Esophagus muscularis mucosa (tissue), 4 donors: ENCODE data around the gene CHD2.

Experiments used
- EP300 ChIP-seq: sonication (generic); formaldehyde crosslinking; IDR thresholded peaks from one replicate; pipeline ENCODE4 v1.6.1; 2017; ENCODE audit warnings: antibody characterized with exemption
- POLR2A ChIP-seq: fragments of 450-650 bp; IDR thresholded peaks from one replicate; pipeline ENCODE4 v1.6.1; 2017; ENCODE audit warnings: antibody characterized with exemption, moderate library complexity, mild to moderate bottlenecking, low read depth
- POLR2AphosphoS5 ChIP-seq, 2 donors: sonication (generic); formaldehyde crosslinking; IDR thresholded peaks; one replicate each; pipeline ENCODE4 v1.6.1; 2017; ENCODE audit warnings: antibody characterized with exemption in 2 of 2
- TF ChIP-seq, protein P1 (sequence below), 3 experiments: fragments of 200-600 bp in 2 of 3; fragments of 450-650 bp in 1 of 3; sonication (generic) in 2 of 3; IDR thresholded peaks; one replicate each; pipeline ENCODE4 v1.5.1; 2017 to 2019; ENCODE audit warnings: antibody characterized with exemption in 3 of 3, mild to moderate bottlenecking in 2 of 3, moderate library complexity in 1 of 3

DNA sequence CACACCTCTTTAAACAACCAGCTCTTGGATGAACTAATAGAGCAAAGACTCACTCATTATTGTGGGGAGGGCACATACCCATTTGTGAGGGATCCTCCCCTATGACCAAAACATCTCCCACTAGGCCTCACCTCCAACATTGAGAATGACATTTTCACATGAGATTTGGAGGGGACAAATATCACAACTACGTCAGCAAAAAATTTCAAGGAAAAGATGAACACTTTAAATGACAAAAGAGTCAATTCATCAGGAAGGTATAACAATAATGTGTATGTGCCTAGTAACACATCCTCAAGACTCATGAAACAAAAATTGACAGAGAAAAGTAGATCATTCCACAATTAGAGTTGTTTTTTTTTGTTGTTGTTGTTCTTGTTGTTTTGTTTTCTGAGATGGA is 38.4 kb upstream of the CHD2 start:
- TF ChIP-seq POLR2A = no peak
- TF ChIP-seq, protein P1, sequence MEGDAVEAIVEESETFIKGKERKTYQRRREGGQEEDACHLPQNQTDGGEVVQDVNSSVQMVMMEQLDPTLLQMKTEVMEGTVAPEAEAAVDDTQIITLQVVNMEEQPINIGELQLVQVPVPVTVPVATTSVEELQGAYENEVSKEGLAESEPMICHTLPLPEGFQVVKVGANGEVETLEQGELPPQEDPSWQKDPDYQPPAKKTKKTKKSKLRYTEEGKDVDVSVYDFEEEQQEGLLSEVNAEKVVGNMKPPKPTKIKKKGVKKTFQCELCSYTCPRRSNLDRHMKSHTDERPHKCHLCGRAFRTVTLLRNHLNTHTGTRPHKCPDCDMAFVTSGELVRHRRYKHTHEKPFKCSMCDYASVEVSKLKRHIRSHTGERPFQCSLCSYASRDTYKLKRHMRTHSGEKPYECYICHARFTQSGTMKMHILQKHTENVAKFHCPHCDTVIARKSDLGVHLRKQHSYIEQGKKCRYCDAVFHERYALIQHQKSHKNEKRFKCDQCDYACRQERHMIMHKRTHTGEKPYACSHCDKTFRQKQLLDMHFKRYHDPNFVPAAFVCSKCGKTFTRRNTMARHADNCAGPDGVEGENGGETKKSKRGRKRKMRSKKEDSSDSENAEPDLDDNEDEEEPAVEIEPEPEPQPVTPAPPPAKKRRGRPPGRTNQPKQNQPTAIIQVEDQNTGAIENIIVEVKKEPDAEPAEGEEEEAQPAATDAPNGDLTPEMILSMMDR (IDR thresholded peaks at IDR 0.05) = no peak
- no peak for TF ChIP-seq EP300
- no peak for TF ChIP-seq POLR2AphosphoS5 (IDR thresholded peaks at IDR 0.05)
